C4-2B (cell line): Measurements from ENCODE around the gene CBX1.

Experiments used
- H3K27ac ChIP-seq: fragments of 450-650 bp; 2 replicates; pipeline ENCODE4 v1.5.1; 2017
- CTCF ChIP-seq: fragments of 450-650 bp; conservative IDR thresholded peaks from 2 replicates; pipeline ENCODE4 v1.5.1; 2017; ENCODE audit warnings: mild to moderate bottlenecking
- ZFX ChIP-seq: fragments of 450-650 bp; IDR thresholded peaks from 2 replicates; pipeline ENCODE4 v1.6.1; 2017

Gene CBX1

GRCh38 chr17:48104440-48104839 is 3.2 kb upstream of the CBX1 start:
- TF ChIP-seq CTCF (no peak), ZFX (no peak)
- H3K27ac ChIP-seq = no peak overlapping the region

GRCh38 chr17:48102798-48103715 is 1.8 kb upstream of the CBX1 start:
- TF ChIP-seq CTCF (no peak), ZFX (no peak)
- H3K27ac ChIP-seq = no peak overlapping the region

GRCh38 chr17:48102043-48102750 is 919 bp upstream of the CBX1 start:
- peak overlapping the region; percentile 96 for H3K27ac ChIP-seq

GRCh38 chr17:48100591-48101011 is 677 bp downstream of the CBX1 start:
- peak overlapping the region; percentile 96 for H3K27ac ChIP-seq
- TF ChIP-seq CTCF (no peak), ZFX (no peak)

More at GRCh38 chr17:48102043-48102750, 919 bp upstream of the CBX1 start:
- TF ChIP-seq ZFX (no peak), CTCF (no peak)

- peak overlapping the region; percentile 96 for H3K27ac ChIP-seq
- TF ChIP-seq ZFX (no peak), CTCF (no peak)
Measured at GRCh38 chr17:48100160-48100559, 1.1 kb downstream of the CBX1 start.

GRCh38 chr17:48095611-48096010 is 5.7 kb downstream of the CBX1 start:
- no peak for TF ChIP-seq CTCF
- TF ChIP-seq ZFX = no peak
- no peak overlapping the region for H3K27ac ChIP-seq
